Astrocyte of the cerebellum (primary cell): Measurements from ENCODE around the gene PHF12.

ENCODE experiments used
- DNase-seq: peaks from one replicate; pipeline ENCODE4 v3.0.0-alpha.2; 2011; ENCODE audit warnings: low read depth
- H3K4me3 ChIP-seq: 2 replicates; pipeline ENCODE4 v1.5.1; 2011; ENCODE audit warnings: mild to moderate bottlenecking, low read depth, low read length, moderate library complexity
- CTCF ChIP-seq: IDR thresholded peaks from 2 replicates; pipeline ENCODE4 v1.5.1; 2012; ENCODE audit warnings: low read length, low read depth, moderate library complexity, mild to moderate bottlenecking; ENCODE audit errors: missing control alignments
- in situ Hi-C: cut with HindIII; loops from 2 replicates; pipeline ENCODE4 v1.10.0; 2017; ENCODE audit warnings: low sequenced_read_pairs

The PHF12 gene

GRCh38 chr17:28968914-28969295, 17.6 kb upstream of the PHF12 start:
- DNase-seq = no peak
- in situ Hi-C loops = no loop called here
- no peak for TF ChIP-seq CTCF

GRCh38 chr17:28968231-28968913, 17.1 kb upstream of the PHF12 start:
- in situ Hi-C loops = no loop called here
- no peak for DNase-seq
- no peak overlapping the region for H3K4me3 ChIP-seq
- TF ChIP-seq CTCF = no peak

More at GRCh38 chr17:28968914-28969295, 17.6 kb upstream of the PHF12 start:
- H3K4me3 ChIP-seq = no peak overlapping the region

- no peak for TF ChIP-seq CTCF
- no peak for DNase-seq
- in situ Hi-C loops = no loop called here
- H3K4me3 ChIP-seq = no peak overlapping the region
Measured at GRCh38 chr17:28967221-28968135, 16.2 kb upstream of the PHF12 start.

- in situ Hi-C loops = no loop called here
- no peak overlapping the region for H3K4me3 ChIP-seq
- no peak for DNase-seq
- no peak for TF ChIP-seq CTCF
Measured at GRCh38 chr17:28963841-28964240, 12.5 kb upstream of the PHF12 start.

- no peak for DNase-seq
- in situ Hi-C loops = no loop called here
- H3K4me3 ChIP-seq = no peak overlapping the region
- no peak for TF ChIP-seq CTCF
Measured at GRCh38 chr17:28963055-28963611, 11.8 kb upstream of the PHF12 start.

- DNase-seq = no peak
- in situ Hi-C loops = no loop called here
- H3K4me3 ChIP-seq = no peak overlapping the region
- no peak for TF ChIP-seq CTCF
Measured at GRCh38 chr17:28961391-28961790, 10.1 kb upstream of the PHF12 start.
